Measurements from ENCODE around the gene RFC5.
A peak's percentile ranks its signal among the peaks of the same experiment; 100 is the strongest.

RFC5 gene

GRCh38 chr12:118063576-118064391 lies 47.3 kb downstream of the RFC5 start:
- H2BK5ac ChIP-seq (ENCODE audit: low read depth, low read length, poor library complexity) = no peak overlapping the region
- no peak overlapping the region for H3K9ac ChIP-seq (ENCODE audit: low read length)
- no peak overlapping the region for H4K8ac ChIP-seq (ENCODE audit: low read depth, low read length)
- H2BK120ac ChIP-seq (ENCODE audit: insufficient read depth, low read length, poor library complexity) = no peak overlapping the region
- no peak overlapping the region for H4K12ac ChIP-seq (ENCODE audit: low read depth, low read length)
- no peaks in the 10 kb centered on the region for H3K36me3 ChIP-seq (ENCODE audit: control insufficient read depth in 1 of 2, insufficient read depth in 2 of 2, low read length in 2 of 2)
- peaks cover 15% of the 10 kb centered on the region for H3K79me2 ChIP-seq (ENCODE audit: control insufficient read depth, insufficient read depth, low read length, poor library complexity)
- H4K91ac ChIP-seq (ENCODE audit: low read depth, low read length) = no peak overlapping the region
- no peak overlapping the region for H2AFZ ChIP-seq (ENCODE audit: insufficient read depth, low read length, poor library complexity)
- no CpG with 5 or more reads among the region's 4 CpGs for WGBS (ENCODE audit: extremely low coverage, insufficient coverage, insufficient read length)
- H3K4me2 ChIP-seq (ENCODE audit: low read length) = no peak overlapping the region
- H3K4me1 ChIP-seq (ENCODE audit: control insufficient read depth in 1 of 2, insufficient read depth in 2 of 2, low read length in 2 of 2) = peaks cover 6 to 13% of the 10 kb centered on the region in 2 experiments
- H3K79me1 ChIP-seq (ENCODE audit: low read length) = peaks cover 20% of the 10 kb centered on the region
- no peak overlapping the region for H3K4ac ChIP-seq (ENCODE audit: low read depth, low read length)
- no peak overlapping the region for H3K23ac ChIP-seq (ENCODE audit: low read length)
- no peak overlapping the region for H2BK12ac ChIP-seq (ENCODE audit: low read length)
- no peaks in the 10 kb centered on the region for H3K9me3 ChIP-seq (ENCODE audit: insufficient read depth, low read depth, low read length)
- no peak overlapping the region for H3K18ac ChIP-seq (ENCODE audit: low read length)
- H3K27me3 ChIP-seq (ENCODE audit: insufficient read depth, low read length) = no peaks in the 10 kb centered on the region
- peak in 1 of 2 donors; percentile 19 for DNase-seq
- no peak overlapping the region for H3K27ac ChIP-seq (ENCODE audit: low read depth, low read length)
- H2AK5ac ChIP-seq (ENCODE audit: low read length) = no peak overlapping the region
- H3K4me3 ChIP-seq (ENCODE audit: low read depth, low read length) = no peak overlapping the region
- H3K14ac ChIP-seq (ENCODE audit: low read length) = no peak overlapping the region

DNA sequence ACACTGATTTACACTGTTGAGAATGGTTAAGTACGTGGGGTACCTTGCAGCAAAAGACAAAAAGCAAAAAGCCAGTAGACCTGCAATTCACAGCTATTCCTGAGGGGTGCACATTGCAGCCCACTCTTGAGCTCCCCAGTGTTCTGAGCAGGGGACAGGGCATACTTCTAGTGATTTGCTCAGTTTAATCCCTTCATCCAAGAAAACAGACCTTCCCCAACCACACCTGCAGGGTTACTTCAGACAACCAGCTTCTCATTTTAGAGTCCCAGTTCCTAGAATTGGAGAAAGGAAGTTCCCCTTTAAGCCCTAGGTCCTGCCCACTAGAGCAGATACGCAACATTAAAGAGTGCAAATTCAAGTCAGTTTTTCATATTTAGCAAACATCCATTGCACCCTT lies 48.1 kb downstream of the RFC5 start:
- H4K8ac ChIP-seq (ENCODE audit: low read depth, low read length) = no peak overlapping the region
- H3K27me3 ChIP-seq (ENCODE audit: insufficient read depth, low read length) = no peaks in the 10 kb centered on the region
- no peak overlapping the region for H3K4ac ChIP-seq (ENCODE audit: low read depth, low read length)
- no peak overlapping the region for H3K23ac ChIP-seq (ENCODE audit: low read length)
- H2BK120ac ChIP-seq (ENCODE audit: insufficient read depth, low read length, poor library complexity) = no peak overlapping the region
- H4K91ac ChIP-seq (ENCODE audit: low read depth, low read length) = no peak overlapping the region
- H4K12ac ChIP-seq (ENCODE audit: low read depth, low read length) = no peak overlapping the region
- DNase-seq = no peak
- H3K18ac ChIP-seq (ENCODE audit: low read length) = no peak overlapping the region
- H3K79me1 ChIP-seq (ENCODE audit: low read length) = peaks cover 20% of the 10 kb centered on the region
- H2BK5ac ChIP-seq (ENCODE audit: low read depth, low read length, poor library complexity) = no peak overlapping the region
- no peak overlapping the region for H2AK5ac ChIP-seq (ENCODE audit: low read length)
- no CpG with 5 or more reads among the region's 2 CpGs for WGBS (ENCODE audit: extremely low coverage, insufficient coverage, insufficient read length)
- peaks cover 15% of the 10 kb centered on the region for H3K79me2 ChIP-seq (ENCODE audit: control insufficient read depth, insufficient read depth, low read length, poor library complexity)
- peaks cover 6 to 13% of the 10 kb centered on the region in 2 experiments for H3K4me1 ChIP-seq (ENCODE audit: control insufficient read depth in 1 of 2, insufficient read depth in 2 of 2, low read length in 2 of 2)
- no peak overlapping the region for H3K9ac ChIP-seq (ENCODE audit: low read length)
- H3K27ac ChIP-seq (ENCODE audit: low read depth, low read length) = no peak overlapping the region
- no peak overlapping the region for H2AFZ ChIP-seq (ENCODE audit: insufficient read depth, low read length, poor library complexity)
- H3K4me3 ChIP-seq (ENCODE audit: low read depth, low read length) = no peak overlapping the region
- no peak overlapping the region for H3K4me2 ChIP-seq (ENCODE audit: low read length)
- no peak overlapping the region for H2BK12ac ChIP-seq (ENCODE audit: low read length)
- no peaks in the 10 kb centered on the region for H3K9me3 ChIP-seq (ENCODE audit: insufficient read depth, low read depth, low read length)
- no peaks in the 10 kb centered on the region for H3K36me3 ChIP-seq (ENCODE audit: control insufficient read depth in 1 of 2, insufficient read depth in 2 of 2, low read length in 2 of 2)
- no peak overlapping the region for H3K14ac ChIP-seq (ENCODE audit: low read length)

GRCh38 chr12:118065380-118065779 lies 48.9 kb downstream of the RFC5 start:
- no CpG with 5 or more reads among the region's 1 CpG for WGBS (ENCODE audit: extremely low coverage, insufficient coverage, insufficient read length)
- H2AFZ ChIP-seq (ENCODE audit: insufficient read depth, low read length, poor library complexity) = no peak overlapping the region
- H4K12ac ChIP-seq (ENCODE audit: low read depth, low read length) = no peak overlapping the region
- H2AK5ac ChIP-seq (ENCODE audit: low read length) = no peak overlapping the region
- H3K9me3 ChIP-seq (ENCODE audit: insufficient read depth, low read depth, low read length) = no peaks in the 10 kb centered on the region
- no peak overlapping the region for H4K8ac ChIP-seq (ENCODE audit: low read depth, low read length)
- no peak overlapping the region for H3K18ac ChIP-seq (ENCODE audit: low read length)
- H3K4me1 ChIP-seq (ENCODE audit: control insufficient read depth in 1 of 2, insufficient read depth in 2 of 2, low read length in 2 of 2) = peaks cover 6 to 7% of the 10 kb centered on the region in 2 experiments
- no peak overlapping the region for H3K4me3 ChIP-seq (ENCODE audit: low read depth, low read length)
- H3K9ac ChIP-seq (ENCODE audit: low read length) = no peak overlapping the region
- peaks cover 11% of the 10 kb centered on the region for H3K79me2 ChIP-seq (ENCODE audit: control insufficient read depth, insufficient read depth, low read length, poor library complexity)
- H3K4ac ChIP-seq (ENCODE audit: low read depth, low read length) = no peak overlapping the region
- no peak overlapping the region for H3K27ac ChIP-seq (ENCODE audit: low read depth, low read length)
- no peak overlapping the region for H4K91ac ChIP-seq (ENCODE audit: low read depth, low read length)
- H3K36me3 ChIP-seq (ENCODE audit: control insufficient read depth in 1 of 2, insufficient read depth in 2 of 2, low read length in 2 of 2) = no peaks in the 10 kb centered on the region
- no peaks in the 10 kb centered on the region for H3K27me3 ChIP-seq (ENCODE audit: insufficient read depth, low read length)
- no peak overlapping the region for H3K23ac ChIP-seq (ENCODE audit: low read length)
- H2BK5ac ChIP-seq (ENCODE audit: low read depth, low read length, poor library complexity) = no peak overlapping the region
- H3K79me1 ChIP-seq (ENCODE audit: low read length) = peaks cover 17% of the 10 kb centered on the region
- no peak for DNase-seq
- no peak overlapping the region for H3K14ac ChIP-seq (ENCODE audit: low read length)
- H3K4me2 ChIP-seq (ENCODE audit: low read length) = no peak overlapping the region
- H2BK120ac ChIP-seq (ENCODE audit: insufficient read depth, low read length, poor library complexity) = no peak overlapping the region
- H2BK12ac ChIP-seq (ENCODE audit: low read length) = no peak overlapping the region

GRCh38 chr12:118068445-118068844 lies 51.9 kb downstream of the RFC5 start:
- H3K14ac ChIP-seq (ENCODE audit: low read length) = no peak overlapping the region
- no peak overlapping the region for H4K12ac ChIP-seq (ENCODE audit: low read depth, low read length)
- no peak overlapping the region for H4K8ac ChIP-seq (ENCODE audit: low read depth, low read length)
- no peaks in the 10 kb centered on the region for H3K79me1 ChIP-seq (ENCODE audit: low read length)
- H2AK5ac ChIP-seq (ENCODE audit: low read length) = no peak overlapping the region
- DNase-seq = no peak
- no peak overlapping the region for H2BK12ac ChIP-seq (ENCODE audit: low read length)
- no peaks in the 10 kb centered on the region for H3K4me1 ChIP-seq (ENCODE audit: control insufficient read depth in 1 of 2, insufficient read depth in 2 of 2, low read length in 2 of 2)
- H4K91ac ChIP-seq (ENCODE audit: low read depth, low read length) = no peak overlapping the region
- H3K4me2 ChIP-seq (ENCODE audit: low read length) = no peak overlapping the region
- no peak overlapping the region for H3K4me3 ChIP-seq (ENCODE audit: low read depth, low read length)
- no peak overlapping the region for H3K23ac ChIP-seq (ENCODE audit: low read length)
- no peak overlapping the region for H3K18ac ChIP-seq (ENCODE audit: low read length)
- no peak overlapping the region for H2BK5ac ChIP-seq (ENCODE audit: low read depth, low read length, poor library complexity)
- no peak overlapping the region for H2BK120ac ChIP-seq (ENCODE audit: insufficient read depth, low read length, poor library complexity)
- no peaks in the 10 kb centered on the region for H3K27me3 ChIP-seq (ENCODE audit: insufficient read depth, low read length)
- H3K9ac ChIP-seq (ENCODE audit: low read length) = no peak overlapping the region
- H2AFZ ChIP-seq (ENCODE audit: insufficient read depth, low read length, poor library complexity) = no peak overlapping the region
- H3K79me2 ChIP-seq (ENCODE audit: control insufficient read depth, insufficient read depth, low read length, poor library complexity) = no peaks in the 10 kb centered on the region
- peaks cover 0 to under 1% of the 10 kb centered on the region in 2 experiments for H3K36me3 ChIP-seq (ENCODE audit: control insufficient read depth in 1 of 2, insufficient read depth in 2 of 2, low read length in 2 of 2)
- H3K9me3 ChIP-seq (ENCODE audit: insufficient read depth, low read depth, low read length) = no peaks in the 10 kb centered on the region
- no peak overlapping the region for H3K27ac ChIP-seq (ENCODE audit: low read depth, low read length)
- no peak overlapping the region for H3K4ac ChIP-seq (ENCODE audit: low read depth, low read length)
- no CpG with 5 or more reads among the region's 2 CpGs for WGBS (ENCODE audit: extremely low coverage, insufficient coverage, insufficient read length)

Measured in trophoblast cell (in vitro differentiated cells and primary cell).